A204.1 (cell line): ENCODE measurements around the gene URI1.
A peak's percentile ranks its signal among the peaks of the same experiment; 100 is the strongest.
"Not testable (repeated sequence)": the region's sequence is repeated elsewhere in the genome, so short reads cannot be mapped to it uniquely, and the experiment has no call there.

ENCODE experiments used
- FAIRE-seq: peaks from 2 replicates; lab custom pipeline; 2012; peaks lifted over from hg19 to GRCh38; lab: Jason Lieb, UNC

Gene URI1

GRCh38 chr19:29942404-29943261, 594 bp downstream of the URI1 start:
- FAIRE-seq = no peak

DNA sequence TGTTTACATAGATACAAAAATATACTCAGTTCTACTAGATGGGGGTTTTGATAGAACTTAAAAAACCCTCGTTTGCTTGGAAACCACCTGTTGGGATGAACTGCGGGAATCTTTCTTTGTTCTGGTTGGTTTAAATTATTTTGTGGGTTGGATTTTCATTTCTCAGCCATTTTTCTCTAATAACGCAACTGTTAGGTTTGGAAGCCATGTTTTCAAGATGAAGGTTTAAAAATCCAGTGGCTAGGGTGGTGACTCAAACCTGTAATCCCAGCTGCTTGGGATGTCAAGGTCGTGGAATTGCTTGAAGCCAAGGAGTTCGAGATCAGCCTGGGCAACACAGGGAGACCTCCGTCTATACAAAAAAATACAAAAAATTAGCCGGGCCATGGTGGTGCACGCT, 1.6 kb downstream of the URI1 start:
- no peak for FAIRE-seq

DNA sequence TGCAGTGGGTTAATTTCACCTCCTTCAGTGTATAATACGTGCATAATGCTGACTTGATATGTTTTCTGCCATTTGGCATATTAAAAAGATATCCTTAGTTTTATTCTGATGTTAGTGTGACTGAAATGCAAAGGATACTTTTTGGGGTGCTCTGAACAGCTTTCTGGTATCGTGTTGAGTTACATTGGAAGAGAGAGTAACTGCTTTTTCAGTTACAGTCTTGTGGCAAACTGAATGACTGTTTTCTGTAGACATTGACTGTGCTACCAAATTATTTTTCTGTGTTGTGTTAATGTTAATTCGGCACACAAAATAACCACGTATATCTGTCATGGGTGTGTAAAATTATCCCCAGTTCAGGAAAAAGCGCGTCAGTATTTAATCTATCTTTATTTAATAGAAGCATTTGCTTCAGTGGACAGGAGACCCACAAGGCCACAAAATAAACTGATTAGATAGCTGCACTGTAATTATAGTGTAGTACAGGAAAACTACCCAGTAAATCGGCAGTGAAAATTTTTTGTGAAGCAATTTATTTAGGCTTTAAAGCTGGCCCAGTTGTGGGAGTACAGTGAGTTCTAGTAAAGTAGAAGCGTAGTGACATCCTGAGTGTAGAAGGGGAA, 2.5 kb downstream of the URI1 start:
- FAIRE-seq = no peak

- FAIRE-seq = no peak
These were observed 3.0 kb downstream of the URI1 start for GRCh38 chr19:29945017-29945416.

DNA sequence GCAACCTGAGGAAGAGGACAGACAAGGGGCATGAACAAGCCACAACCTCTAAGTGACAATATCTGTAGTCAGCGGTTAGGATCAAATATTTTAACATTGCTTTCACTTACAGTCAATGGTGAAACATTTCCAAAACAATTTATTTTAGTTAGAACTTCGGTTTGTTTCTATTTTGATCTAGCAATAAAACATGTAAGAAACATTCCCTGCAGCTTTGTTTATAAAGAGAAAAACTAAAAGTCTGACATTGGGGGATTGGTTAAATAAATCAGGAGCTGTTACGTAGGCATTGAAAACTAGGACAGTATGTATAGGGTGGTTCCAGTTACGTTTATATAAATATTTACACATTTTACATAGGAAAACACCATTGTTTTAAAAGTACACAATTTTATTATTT, 3.4 kb downstream of the URI1 start:
- no peak for FAIRE-seq

DNA sequence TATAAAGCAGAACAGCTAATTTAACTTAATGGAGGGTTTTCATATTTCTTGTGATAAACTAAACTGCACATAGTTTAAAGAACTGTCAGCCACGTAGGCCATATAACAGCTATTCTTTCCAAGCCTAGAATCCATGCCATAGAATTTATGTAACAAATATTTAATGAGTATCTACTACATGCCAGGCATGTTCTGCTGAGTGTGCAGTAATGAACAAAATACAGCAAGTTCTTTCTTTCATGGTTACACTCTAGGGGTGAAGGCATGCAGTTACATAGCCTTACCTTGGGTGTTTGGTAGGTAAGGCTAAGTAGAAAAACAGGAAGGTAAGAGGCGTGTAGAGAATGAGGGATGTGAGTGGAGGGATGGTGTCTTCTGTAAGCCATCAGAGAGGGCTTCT, 4.6 kb downstream of the URI1 start:
- FAIRE-seq = no peak

GRCh38 chr19:29947871-29948270, 5.8 kb downstream of the URI1 start:
- FAIRE-seq = no peak

GRCh38 chr19:29948759-29949470, 6.9 kb downstream of the URI1 start:
- not testable (repeated sequence) for FAIRE-seq

- no peak for FAIRE-seq
These were observed 10.1 kb downstream of the URI1 start for GRCh38 chr19:29952177-29952576.

DNA sequence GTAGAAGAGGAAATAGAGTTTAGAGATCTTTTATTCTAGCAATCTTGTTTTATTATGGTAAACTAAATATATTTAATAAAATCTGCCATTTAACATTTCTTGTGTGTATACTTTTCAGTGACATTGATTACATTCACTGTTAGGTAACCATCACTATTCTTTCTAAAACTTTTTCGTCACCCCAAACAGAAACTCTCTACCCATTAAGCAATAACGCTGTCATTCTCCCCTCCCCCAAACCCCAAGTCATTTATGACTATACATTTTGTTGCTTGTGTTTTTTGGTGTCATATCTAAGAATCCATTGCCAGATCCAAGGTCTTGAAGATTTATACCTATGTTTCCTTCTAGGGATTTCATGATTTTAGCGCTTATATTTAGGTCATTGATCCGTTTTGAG, 10.6 kb downstream of the URI1 start:
- FAIRE-seq = no peak

DNA sequence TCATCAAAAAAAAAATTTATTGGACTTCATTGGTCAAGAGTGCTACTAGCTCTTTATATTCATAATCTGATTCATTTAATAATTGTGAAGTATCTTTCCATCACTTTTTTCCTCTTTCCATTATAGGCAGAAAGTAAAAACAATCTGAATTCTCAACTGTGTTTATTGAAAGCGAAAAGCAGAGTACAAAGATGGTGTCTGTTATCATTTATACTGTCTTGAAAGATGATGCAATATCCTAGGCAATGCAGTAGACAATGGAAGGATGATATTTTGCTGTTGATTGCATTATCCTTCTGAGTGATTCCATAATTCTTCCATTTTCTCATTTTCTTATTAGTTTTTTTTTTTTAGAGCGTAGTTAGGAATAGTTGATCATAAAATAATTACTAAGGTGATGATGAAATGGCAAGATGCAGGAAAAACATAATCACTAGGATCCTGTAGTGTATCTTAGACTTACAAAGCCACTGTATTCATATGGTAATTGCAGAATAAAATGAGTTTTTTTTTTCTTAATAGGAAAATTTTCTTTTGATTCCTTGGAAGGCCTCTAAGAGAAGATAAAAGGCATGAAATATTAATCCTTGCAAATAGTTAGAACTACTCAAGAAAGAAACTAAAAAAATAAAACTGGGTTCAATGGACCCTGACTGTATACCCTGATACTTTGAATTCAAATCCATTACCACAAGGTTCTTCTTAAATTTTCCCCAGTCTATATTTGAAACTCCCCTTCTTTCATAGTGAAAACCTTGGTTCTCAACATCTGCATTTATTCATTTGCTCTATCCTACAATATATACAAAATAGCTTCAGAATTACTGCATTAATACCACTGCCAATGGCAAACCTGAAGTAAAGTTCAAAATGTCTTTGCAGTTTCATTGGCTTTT, 11.6 kb downstream of the URI1 start:
- no peak for FAIRE-seq

DNA sequence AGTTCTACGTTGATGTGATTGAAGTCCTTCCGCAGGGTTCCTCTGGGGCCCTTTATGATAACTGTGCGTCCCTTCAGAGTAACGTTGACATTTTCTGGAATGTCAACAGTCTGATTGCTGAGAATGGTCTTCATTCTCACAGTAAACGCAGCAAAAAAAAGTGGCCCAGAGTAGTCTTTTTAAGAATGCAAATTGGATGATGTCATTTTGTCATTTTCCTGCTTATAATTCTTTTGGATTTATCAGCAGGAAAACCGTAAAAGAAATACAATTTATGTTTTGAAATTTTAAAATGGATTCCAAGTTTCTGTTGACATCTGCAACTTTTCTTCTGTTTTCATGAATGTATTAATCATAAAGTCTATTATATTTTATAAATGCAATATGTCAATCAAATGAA, 14.8 kb downstream of the URI1 start:
- FAIRE-seq = peak; percentile 32

DNA sequence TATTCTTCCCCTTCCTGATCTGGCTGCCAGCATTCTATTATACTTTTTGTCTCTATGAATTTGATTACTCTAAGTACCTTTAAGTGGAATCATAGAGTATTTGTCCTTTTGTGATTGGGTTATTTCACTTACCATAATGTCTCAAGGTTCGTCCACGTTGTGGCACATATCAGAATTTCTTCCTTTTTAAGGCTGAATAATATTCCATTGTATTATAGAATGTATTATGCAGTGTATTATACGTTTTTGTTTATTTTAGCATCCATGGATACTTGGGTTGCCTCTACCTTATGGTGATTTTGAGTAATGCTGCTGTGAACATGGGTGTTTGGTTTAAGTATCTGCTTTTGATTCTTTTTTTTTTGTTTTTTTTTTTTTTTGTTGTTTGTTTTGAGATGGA, 19.3 kb downstream of the URI1 start:
- no peak for FAIRE-seq

GRCh38 chr19:29962793-29963192, 20.8 kb downstream of the URI1 start:
- FAIRE-seq = no peak

DNA sequence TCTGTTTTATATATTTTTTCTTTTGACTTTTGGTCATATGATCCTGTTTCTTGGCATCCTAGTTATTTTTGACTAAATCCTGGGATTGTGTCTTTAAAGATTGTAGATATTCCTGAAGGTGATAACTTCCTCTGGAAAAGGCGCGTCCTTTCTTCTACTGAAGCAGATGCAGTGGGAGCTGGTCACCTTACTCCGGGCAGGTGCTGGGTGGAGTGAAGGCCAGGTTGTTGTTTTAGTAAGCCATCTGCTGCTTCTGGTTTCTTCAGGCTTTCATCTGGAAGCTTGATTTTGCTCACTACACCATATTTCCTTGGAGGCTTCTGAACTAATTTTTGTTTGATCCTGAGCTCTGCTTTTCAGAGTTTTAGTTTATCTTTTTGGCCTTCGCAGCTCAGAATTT, 21.5 kb downstream of the URI1 start:
- no peak for FAIRE-seq

DNA sequence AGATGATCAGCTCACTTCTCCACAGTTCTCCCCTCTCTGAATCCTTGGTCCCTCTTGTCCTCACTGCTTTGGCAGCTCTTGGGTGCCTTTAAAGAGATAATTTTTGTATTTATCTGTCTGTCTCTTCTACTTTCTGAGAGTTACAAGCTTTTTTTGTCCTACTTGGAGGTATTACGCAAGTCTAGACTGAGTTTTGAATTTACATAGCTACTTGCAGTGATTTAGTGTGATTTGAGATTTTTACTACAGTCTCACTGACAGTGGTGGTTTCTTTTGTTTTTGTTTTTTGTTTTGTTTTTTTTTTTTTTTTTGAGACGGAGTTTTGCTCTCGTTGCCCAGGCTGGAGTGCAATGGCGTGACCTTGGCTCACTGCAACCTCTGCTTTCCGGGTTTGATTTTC, 22.1 kb downstream of the URI1 start:
- no peak for FAIRE-seq

DNA sequence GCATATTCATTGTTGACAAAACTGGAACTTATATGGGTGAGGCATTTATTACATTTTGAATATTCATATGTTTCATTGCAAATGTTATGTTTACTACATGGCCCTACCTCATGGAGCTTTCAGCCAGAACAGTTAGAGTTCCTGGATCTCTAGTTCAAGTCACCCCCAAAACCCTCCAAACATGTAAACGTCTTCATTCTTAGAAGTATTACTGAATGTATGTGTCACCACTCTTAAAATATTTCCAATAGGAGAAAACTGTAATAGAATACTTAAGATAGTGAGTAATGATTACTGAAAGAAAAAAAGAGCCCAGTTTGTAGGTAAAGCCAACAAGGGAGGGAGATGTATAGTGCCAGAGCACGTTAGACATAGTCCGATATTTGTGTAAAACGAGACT, 23.5 kb downstream of the URI1 start:
- FAIRE-seq = no peak

DNA sequence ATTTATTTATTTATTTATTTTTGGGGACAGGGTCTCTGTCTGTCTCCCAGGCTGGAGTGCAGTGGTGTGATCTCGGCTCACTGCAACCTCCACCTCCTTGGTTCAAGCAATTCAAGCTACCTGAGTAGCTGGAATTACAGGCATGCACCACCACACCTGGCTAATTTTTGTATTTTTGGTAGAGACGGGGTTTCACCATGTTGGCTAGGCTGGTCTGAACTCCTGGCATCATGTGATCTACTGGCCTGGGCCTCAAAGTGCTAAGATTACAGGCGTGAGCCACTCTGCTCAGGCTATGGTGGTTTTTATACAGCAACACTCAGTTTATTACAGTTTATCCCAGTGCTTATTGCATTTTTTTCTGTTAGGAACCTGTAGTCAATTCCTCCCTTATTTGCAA, 24.1 kb downstream of the URI1 start:
- not testable (repeated sequence) for FAIRE-seq

DNA sequence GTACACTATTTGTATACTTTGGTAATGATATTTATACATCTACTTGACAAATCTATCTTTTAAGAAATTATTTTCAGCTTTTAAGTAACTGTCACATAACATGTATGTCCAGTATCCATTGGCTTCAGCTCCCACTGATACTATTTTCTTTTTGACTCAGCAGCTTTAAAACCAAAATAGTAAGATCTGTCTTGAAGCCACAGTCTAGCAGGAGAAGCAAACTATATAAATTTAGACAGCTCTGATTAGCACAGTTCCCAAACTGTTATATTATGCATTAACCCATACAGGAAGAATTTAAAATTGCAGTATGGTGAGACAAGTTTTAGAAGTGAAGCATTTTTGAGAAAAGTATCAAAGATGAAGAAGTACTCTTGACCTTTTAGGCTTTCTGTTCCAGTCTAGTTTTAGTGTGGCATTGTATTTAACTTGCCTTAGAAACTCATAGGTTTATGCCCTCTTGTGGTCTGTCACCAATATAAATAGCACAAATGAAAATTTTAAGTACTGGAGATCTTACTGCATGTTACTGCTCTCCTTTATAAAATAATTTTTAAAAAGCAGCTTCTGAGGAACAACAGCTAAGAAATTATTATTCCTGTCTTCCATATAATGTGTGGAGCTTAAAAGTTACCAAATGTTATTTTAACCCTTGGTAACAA, 24.7 kb downstream of the URI1 start:
- FAIRE-seq = peak; percentile 90

- FAIRE-seq = no peak
These were observed 25.6 kb downstream of the URI1 start for GRCh38 chr19:29967623-29968022.

GRCh38 chr19:29969891-29970290, 27.9 kb downstream of the URI1 start:
- FAIRE-seq = no peak

GRCh38 chr19:29971002-29971401, 29.0 kb downstream of the URI1 start:
- FAIRE-seq = no peak
